CD4-positive, alpha-beta T cell treated with Interleukin-2 at 100 ng/mL for 4 hours (primary cell): ENCODE data around the gene BCAT1.
"Not testable (repeated sequence)": the region's sequence is repeated elsewhere in the genome, so short reads cannot be mapped to it uniquely, and the experiment has no call there.

Experiments used
- DNase-seq: peaks from one replicate; pipeline ENCODE4 v3.0.0-alpha.2; 2020; ENCODE audit warnings: low spot score

The BCAT1 gene

DNA sequence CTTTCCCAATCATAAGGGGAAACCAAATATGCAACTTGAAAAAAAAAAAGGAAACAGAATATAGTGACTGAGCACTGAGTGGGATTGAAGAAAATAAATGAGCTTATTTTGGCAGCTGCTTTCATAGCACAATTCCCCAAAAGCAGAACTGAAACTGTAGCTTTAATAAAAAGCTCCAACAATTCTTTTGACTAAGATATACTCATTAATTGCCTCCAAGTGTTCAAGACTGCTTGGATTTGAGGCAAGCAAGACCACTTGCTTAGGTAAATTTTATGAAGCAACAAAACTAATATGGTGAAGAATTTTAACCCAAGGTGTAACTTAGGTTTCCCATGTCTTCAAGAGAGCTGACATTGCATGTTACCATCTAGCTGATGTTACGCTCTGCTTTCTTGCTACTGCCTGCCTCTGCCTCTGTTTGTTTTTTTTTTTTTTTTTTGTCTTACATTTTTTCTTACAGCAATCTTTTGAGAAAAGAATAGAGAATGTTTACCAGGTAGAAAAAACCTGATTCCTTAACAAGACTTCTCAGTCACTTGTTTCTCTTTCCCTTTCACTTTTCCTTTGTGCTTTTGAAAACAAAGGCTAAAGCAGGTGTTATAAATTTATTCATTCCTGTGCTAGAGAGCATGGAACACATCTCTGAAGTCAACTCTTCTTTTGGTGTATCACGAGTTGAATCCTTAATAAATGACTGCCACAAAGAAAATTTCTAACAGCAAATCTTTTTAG is 134.4 kb downstream of the BCAT1 start:
- peak; percentile 8 for DNase-seq

DNA sequence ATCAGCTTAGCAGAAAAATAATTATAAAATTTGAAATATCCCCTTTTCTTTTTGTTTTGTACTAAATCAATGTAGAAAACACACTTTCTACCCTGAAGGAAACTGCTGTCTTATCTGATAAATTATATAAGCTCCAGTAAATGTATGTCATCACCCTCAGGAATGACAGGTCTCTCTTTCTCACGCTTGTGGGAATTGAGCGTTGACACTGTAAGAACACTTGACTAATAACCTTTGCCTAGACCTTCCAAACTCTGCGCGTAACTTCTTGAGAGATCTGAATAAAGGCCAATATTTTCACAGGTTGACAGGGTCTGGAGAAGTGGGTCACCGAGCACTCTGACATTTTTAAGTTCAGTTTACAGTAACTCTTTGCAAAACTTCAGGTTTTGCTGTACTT is 138.5 kb downstream of the BCAT1 start:
- no peak for DNase-seq

DNA sequence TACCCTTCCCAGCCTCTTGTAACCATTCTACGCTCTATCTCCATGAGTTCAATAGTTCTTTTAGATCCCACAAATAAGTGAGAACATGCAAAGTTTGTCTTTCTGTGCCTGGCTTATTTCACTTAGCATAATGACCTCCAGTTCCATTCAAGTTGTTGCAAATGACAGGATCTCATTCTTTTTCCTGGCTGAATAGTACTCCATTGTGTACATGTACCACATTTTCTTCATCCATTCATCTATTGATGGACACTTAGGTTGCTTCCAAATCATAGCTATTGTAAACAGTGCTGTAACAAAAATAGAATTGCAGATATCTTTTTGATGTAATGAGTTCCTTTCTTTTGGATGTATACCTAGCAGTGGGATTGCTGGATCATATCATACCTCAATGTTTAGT is 139.6 kb downstream of the BCAT1 start:
- DNase-seq = not testable (repeated sequence)

DNA sequence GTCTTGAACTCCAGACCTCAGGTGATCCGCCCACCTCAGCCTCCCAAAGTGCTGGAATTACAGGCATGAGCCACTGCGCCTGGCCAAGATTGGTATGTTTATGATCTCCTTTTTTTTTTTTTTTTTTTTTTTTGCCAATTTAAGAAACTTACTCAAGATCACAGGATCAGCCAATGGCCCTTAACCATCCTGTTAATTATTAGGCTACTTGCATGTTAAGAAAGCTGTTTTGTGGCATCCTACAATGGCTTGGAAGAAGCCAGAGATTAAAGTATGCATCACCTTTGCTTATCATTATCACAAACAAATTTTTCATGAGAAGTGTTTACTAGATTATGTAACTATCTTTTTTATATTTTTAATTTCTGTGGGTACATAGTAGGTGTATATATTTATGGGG is 140.2 kb downstream of the BCAT1 start:
- no peak for DNase-seq

DNA sequence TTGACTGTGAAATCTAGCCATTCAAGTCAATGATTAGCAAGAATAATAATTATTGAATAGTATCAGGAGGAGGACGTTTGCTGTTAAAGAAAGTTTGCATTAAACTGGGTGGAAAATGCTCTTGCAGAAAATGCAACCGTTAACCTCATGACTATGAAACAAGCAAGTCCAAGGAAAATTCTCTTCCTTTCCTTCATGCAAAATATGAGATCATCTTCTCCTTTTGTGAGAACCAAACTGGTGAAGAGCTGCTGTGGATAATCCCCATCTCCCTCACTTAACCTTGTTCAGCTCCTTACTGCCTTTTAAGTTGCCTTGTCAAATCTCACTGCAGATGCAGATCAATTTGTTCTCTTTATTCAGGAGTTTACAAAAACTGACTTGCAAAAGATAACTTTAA is 142.5 kb downstream of the BCAT1 start:
- DNase-seq = no peak

DNA sequence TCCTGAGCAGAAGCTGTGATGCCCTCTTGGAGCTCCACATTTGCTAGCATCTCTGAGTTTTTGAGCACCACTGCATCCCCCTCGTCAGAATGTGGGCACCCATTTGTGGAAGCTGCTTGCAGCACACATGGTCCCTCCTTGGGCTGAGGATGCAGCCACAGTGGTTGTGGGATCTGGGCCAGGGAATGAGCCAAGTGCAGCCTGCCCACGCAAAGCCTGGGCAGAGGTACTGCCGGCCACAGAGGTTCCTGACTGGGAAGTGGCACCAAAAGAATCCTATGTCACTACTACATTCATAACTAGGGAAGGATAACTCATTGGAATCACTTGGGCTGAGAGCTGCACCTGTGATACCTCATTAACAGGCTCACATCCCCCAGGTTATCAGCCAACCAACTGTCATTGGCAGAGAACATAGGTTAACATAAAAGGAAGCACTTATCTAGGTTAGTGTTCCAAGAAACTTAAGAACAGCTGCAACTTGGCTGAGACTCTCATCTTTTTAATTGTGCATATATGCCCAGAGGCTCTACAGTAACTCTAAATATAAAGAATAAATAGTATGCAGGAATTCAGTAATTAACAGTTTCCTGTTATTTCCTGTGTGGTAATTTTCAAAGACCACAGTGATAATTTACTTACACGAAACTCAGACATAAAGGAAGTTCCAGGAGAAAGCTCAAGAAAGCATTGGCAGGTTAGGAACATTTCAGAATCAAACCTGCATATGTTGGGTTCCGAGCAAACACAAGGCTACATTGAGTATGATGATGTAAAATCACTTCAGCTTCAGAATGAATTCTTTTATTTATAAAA is 145.3 kb downstream of the BCAT1 start:
- no peak for DNase-seq

DNA sequence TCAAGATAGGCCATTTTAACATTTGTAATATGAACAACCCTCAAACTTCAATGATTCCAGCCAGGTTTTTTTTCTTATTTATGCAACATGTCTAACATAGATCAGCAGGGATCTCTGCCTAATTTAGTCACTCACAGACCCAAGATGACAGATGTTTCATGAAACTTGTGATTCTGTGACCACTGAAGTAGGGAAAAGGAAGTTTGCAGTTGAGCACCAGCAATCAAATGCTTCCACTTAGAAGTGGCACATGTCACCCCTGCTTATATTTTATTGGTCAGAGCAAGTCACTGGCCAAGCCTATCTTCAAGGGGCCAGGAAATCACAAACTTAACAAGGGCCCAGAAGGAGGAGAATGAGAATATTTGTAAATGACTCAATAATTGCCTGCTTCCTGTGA is 150.6 kb downstream of the BCAT1 start:
- no peak for DNase-seq

DNA sequence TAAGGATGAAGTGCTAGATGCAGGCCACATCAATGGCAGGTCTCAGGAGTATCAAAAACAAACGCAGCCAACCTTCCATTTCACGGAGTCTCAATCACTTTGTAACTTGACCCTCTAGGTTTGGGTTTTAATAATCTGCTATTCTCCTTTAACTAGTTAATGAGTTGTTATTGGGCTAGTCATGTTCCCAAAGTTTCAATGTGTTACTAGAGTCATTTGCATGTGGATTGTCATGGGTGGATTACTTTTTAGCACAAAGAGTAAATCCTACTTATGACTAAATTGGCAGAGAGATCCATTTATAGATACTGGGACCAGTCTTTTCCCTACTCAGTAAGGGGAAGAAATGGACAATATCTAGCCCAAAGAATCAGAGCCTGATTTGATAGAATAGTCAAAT is 151.0 kb downstream of the BCAT1 start:
- no peak for DNase-seq

DNA sequence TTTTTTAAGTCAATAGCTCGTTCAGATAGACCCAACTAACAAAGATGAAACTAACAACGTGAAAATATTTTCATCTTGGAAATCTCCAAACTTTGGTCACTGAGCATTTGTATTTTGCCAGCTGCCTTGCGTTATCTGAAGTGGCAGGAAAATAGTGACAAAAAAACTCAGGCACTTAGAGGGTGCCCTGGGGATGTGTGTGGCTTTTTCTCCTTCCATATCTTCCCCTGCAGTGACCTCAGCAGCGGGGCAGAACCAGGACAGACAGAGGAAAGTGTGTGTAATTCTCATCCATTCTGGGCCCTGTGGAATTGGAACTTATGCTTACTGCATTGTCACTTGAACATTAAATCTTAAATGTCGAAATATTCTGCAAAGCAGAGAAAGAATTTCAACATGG is 152.0 kb downstream of the BCAT1 start:
- DNase-seq = no peak

DNA sequence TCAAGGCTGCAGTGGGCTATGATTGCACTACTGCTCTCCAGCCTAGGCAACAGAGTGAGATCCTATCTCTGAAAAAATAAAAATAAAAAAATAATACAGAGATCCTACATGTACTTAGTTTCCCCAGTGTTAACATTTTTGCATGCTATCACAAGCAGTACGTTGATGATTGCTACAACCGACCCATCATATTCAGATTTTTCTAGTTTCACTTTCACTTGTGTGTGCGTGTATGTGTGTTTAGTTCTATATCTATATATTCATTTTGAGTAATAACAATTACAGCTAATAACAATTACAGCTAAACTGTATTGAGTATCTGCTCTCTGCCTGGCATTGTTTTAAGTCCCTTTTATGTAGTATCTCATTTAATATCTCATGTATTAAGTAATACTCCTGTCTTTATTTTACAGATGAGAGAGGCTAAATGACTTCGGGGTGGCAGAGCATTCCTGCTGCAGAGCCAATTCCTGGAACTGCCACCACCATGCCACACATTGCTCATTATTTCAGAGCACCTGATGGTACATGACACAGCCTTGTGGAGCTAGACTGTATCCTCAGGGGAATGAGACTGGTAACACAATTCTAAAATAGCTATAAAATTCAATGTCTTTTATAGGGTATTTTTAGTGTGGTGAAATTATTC is 153.1 kb downstream of the BCAT1 start:
- peak; percentile 31 for DNase-seq

DNA sequence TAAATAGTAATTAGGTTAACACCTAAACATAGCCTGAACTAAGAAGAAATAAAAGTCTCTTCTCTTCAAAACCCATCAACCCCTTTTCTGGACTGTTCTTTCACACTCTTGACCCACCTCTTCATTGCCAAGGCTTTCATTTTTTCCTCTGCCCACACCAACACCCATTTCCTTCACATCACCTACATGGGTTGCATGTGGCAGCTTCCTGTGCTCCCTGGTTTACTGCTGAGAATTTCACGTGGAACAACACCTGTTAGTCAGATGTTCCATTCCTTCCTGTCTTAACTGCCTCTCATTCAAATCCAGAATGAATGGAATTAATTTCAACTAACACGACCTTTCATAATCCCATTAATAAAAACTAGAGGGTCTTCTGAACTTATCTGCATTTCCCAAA is 157.3 kb downstream of the BCAT1 start:
- no peak for DNase-seq

DNA sequence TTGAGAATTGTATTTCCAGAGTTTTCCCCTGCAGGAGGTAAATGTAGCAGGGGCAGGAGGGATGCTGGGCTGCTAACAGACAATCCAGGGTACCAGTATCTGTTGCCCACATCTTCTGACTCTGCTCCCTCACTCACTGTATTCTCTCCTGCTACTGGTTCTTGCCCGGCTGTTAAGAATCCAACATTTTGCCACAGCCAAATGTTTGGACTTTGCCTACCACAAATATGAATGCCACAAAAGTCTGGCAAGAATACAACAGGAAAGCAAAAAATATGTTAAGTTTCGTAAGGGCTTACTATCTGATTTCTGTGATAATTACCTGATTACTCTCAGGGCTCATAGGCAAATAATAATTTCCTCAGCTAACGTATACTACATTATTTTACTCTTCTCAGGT is 160.0 kb downstream of the BCAT1 start:
- DNase-seq = no peak

DNA sequence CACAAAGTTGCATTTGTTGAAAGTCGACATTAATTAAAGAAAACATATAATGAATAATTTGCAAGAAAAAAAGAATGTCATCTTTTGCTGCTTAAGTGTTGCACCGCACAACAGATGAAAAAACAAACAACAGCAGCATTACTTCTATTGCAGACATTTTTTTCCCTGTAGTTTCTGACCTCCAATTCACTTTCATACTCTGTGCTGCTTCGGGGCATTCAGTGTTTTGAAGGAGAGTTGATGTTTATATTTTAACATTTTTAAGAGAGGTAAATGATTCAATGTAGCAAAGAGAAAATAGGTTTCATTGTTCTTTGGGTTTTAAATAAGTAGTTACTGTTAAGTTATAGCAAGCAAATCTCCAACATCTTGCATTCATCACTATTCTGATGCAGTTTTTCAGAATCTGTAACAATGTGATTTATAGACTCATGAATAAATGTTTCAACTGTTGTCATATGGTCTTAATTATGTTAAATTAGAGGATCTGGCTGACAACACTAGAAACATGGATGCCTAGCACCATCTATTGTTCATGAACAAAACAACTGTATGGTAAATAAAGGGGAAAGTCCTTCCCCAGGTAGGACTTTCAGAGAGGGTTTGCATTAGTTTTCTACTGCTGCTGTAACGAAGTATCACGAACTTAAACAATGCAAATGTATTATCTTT is 168.1 kb downstream of the BCAT1 start:
- no peak for DNase-seq

DNA sequence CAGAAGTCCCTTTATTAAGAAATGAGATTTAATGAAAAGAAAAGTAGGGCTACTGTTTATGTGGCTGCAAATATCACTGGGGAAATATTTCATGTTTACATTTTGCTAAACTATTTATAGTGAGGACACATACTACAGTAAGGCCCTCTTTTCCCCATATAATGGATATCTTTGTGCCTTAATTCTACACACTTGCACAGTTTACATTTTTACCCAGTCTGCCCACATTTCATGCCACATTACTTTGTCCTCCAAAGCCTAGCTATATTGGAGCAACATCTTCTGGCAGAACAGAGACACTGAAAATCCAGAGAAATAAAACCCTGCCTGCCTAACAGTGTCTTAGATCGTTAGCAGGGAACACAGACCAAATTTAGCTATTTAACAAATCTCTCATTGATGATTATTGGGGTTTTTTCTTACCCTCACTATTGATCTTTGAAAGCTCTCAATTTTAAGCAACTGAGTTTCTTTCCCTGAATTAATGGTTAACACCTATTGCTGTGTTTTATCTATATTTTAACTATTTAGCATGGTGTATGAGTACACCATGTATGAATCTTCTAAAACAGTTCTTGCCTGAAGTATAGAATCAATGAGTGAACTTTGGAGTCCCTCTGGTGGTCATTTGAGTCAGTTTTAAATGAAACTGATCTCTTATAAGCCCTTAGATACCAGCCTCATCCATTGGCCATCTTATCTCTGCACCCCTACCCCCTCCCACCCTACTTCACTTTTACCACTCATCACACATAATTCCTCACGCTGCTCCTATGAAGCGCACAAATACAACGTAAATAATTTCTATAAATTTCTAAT is 170.2 kb downstream of the BCAT1 start:
- DNase-seq = peak; percentile 8

DNA sequence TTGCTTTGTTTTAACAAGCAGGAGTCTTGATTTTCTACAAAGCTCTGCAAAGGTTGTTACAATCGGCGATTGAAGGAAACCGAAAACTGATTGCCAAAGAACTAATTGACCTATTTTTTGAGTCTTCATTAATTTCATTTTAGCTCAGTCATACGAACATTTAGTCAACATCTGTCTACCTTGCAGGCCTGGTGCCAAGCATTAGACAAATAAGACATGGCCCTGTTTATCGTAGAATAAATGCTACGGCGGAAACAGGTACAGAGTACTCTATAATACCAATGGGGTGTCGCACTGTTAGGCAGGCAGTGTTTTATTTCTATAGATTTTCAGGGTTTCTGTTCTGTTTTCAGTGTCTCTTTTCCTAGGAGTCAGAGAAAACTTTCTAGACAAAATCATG is 171.5 kb downstream of the BCAT1 start:
- DNase-seq = no peak

DNA sequence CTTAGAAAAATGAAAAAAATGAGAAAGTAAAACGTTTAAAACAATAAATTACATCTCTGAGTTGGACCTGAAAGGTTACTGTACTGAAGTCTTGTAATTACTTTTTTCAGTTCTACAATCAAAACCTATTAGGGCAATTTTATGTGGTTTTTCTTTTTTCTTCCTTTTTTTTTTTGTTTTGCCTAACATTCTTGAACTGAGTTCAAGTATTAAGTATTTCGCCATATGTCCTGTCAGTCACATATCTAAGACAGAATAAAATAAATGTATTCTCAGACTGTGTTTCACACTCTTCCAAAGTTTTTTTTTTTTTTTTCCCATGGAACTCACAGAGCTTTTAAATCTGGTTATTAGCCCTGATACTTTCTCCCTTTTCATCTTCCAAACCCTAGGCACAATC is 172.0 kb downstream of the BCAT1 start:
- no peak for DNase-seq

DNA sequence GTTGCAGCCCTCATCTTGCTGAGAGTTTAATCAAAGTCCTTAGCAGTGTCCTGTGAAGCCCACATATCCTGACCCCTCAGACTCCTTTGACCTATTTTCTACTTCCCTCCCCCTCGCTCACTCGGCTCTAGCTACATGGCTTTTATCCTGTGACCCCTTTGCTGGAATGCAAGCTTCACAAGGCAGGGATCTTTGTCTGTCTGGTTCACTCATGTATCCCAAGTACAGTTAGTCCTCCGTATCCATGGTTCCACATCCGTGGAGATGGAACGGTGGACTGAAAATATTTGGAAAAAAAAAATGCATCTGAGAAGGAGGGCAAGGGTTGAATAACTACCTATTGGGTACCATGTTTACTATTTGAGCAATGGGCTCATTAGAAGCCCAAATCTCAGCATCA is 173.8 kb downstream of the BCAT1 start:
- no peak for DNase-seq

DNA sequence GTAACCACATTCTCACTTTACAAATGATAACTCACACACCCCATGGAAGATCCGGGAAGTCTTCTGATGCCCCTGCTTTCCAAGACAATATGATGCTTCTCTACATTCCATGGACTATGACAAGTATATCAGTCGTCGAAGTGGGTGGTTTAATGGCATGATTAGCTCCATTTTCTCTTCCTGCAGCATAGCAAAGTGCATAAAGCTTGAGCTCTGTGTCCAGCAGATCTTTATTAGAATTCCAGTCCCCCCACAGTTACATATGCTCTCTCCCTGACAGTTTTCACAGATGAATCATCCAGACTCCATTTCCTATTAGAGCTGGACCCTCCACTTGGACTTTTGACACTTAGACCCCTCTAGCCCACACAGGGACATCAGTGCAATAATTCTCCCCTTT is 174.9 kb downstream of the BCAT1 start:
- DNase-seq = no peak

DNA sequence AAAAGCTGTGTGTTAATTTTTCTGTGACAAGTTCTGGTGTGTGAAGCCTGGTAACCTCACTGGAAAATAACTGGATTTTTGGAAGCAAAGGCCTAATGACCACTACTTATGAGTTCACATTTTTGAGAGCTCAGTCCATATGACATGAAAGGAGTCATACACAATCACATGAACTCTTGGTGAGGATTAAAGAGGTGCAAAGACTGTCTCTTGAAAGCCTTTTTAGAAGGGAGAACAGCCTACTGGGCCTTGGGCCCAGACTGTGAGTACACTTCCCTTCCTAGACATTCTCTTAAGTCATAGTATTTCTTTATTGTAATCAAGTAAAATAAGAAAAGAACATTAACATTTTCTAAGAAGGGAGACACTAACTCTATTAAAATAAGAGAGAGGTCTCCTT is 176.1 kb downstream of the BCAT1 start:
- DNase-seq = no peak

DNA sequence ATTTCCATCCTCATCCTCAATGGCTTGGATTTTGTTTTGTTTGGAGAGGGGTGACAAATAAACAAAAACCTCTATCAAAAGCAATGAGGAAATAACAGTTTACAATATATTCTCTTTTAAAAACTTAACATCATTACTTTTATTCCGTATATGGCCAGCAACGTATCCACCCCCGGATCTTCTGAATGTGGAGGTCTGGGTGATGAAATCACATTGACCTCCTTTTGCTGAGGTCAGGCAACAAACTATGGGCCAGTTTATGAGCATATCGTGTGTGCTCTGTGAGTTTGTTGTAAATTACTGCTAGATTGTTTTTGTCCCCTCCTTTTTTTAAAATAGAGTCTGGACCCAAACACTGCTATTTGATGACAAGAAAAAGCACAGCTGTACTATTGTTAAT is 178.1 kb downstream of the BCAT1 start:
- DNase-seq = no peak

DNA sequence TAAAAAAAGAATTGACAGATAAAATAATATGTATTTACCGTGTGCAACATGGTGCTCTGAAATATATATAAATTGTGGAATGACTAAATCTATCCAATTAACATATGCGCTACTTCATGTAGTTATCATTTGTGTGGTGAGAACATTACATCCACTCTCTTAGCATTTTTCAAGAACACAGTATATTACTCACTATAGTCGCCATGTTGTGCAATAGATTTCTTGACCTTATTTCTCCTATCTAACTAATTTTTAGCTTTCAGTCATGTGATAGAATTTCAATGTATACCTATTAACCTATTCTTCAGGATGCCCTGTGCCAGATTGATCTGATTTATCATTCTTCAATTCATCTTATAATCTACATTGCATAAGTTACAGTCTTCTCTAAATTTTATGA is 178.6 kb downstream of the BCAT1 start:
- DNase-seq = no peak

DNA sequence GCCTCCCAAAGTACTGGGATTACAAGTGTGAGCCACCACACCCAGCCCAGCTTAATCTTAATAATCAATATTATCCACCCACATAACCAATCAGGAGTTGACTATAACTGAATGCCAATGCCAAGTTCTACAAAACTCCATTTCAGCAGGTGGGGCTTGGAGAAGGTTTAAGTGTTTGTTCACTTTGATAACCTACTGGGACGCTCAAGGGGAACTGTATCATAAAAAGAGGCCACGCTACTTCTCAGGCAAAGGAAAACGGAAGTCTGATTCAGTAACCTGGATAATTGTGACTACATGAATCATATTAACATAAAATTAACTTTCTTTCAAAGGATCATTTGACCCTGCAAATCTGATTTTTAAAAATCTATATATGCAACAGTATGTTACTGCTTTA is 179.2 kb downstream of the BCAT1 start:
- DNase-seq = no peak
